Testis (tissue), 2 donors: ENCODE results near the gene IDUA.

Experiments
- CTCF ChIP-seq, 3 experiments: fragments of 450-650 bp in 2 of 3; fragments of 200-600 bp in 1 of 3; sonication (generic) in 1 of 3; IDR thresholded peaks; one replicate each; pipeline ENCODE4 v1.5.1; 2016 to 2019; ENCODE audit warnings: antibody characterized with exemption in 3 of 3, mild to moderate bottlenecking in 2 of 3, moderate library complexity in 1 of 3
- POLR2A ChIP-seq: fragments of 450-650 bp; IDR thresholded peaks from one replicate; pipeline ENCODE4 v1.6.1; 2017; ENCODE audit warnings: antibody characterized with exemption, mild to moderate bottlenecking, moderate library complexity

GRCh38 chr4:982814-983213, 4.0 kb upstream of the IDUA start:
- no peak for TF ChIP-seq CTCF (IDR thresholded peaks at IDR 0.05)
- no peak for TF ChIP-seq POLR2A
